CD4-positive, alpha-beta T cell (primary cell): ENCODE measurements around the gene EPB41L4B. TPM values are rescaled to one million over a fixed set of nuclear protein-coding genes. Genes with fewer than 3 reads are reported as not detected.
"Not testable (repeated sequence)": the region's sequence is repeated elsewhere in the genome, so short reads cannot be mapped to it uniquely, and the experiment has no call there.

Source experiments
- ATAC-seq: fragments of 200-7000 bp; cut with Tn5 transposase; one replicate; pipeline ENCODE4 v1.10.0; 2022; ENCODE audit warnings: mild to moderate bottlenecking; ENCODE audit not compliant: poor library complexity
- CTCF ChIA-PET: fragments of 350-600 bp; sonication (Branson Sonifier 250); formaldehyde crosslinking; loops from one replicate; lab custom pipeline; 2021; ENCODE audit warnings: antibody characterized with exemption, inconsistent platforms; lab: Charles Lee
- POLR2A ChIA-PET: fragments of 350-600 bp; sonication (Branson Sonifier 250); formaldehyde crosslinking; loops from one replicate; lab custom pipeline; 2021; ENCODE audit warnings: antibody characterized with exemption, inconsistent platforms; lab: Charles Lee
- DNase-seq, 14 experiments: peaks; one replicate each; pipeline ENCODE4 v3.0.0-alpha.2; 2013 to 2020; ENCODE audit warnings: mixed read lengths in 2 of 14
- H3K27ac ChIP-seq, 2 donors: one replicate each; pipeline versions ENCODE4 v1.5.1 to v1.7.0; 2013; ENCODE audit warnings: low read length in 2 of 2, low read depth in 1 of 2, mild to moderate bottlenecking in 1 of 2
- H3K27me3 ChIP-seq, 2 experiments: 1 replicate in 1 of 2; 2 replicates in 1 of 2; pipeline versions ENCODE4 v1.6.1 to v1.7.0; 2013; ENCODE audit warnings: low read length in 2 of 2, control low read depth in 1 of 2, mild to moderate bottlenecking in 1 of 2, moderate library complexity in 1 of 2; ENCODE audit not compliant: insufficient read depth in 2 of 2, control insufficient read depth in 1 of 2
- H3K36me3 ChIP-seq: one replicate; pipeline ENCODE4 v1.6.1; 2013; ENCODE audit warnings: low read length, control low read depth; ENCODE audit not compliant: insufficient read depth
- H3K4me1 ChIP-seq: one replicate; pipeline ENCODE4 v1.6.1; 2013; ENCODE audit warnings: low read length, control low read depth; ENCODE audit not compliant: insufficient read depth
- H3K4me3 ChIP-seq: one replicate; pipeline ENCODE4 v1.5.1; 2013; ENCODE audit warnings: mild to moderate bottlenecking, low read length, moderate library complexity
- H3K9me3 ChIP-seq, 2 experiments: 1 replicate in 1 of 2; 2 replicates in 1 of 2; pipeline versions ENCODE4 v1.6.1 to v1.7.0; 2013; ENCODE audit warnings: low read length in 2 of 2, mild to moderate bottlenecking in 2 of 2, control low read depth in 1 of 2, moderate library complexity in 1 of 2; ENCODE audit not compliant: control insufficient read depth in 1 of 2, insufficient read depth in 1 of 2
- H3K27ac Mint-ChIP-seq: one replicate; pipeline ENCODE4 v1.8.0; 2020; ENCODE audit warnings: mixed read lengths
- H3K27me3 Mint-ChIP-seq: one replicate; pipeline ENCODE4 v1.8.0; 2021; ENCODE audit warnings: mixed read lengths
- H3K36me3 Mint-ChIP-seq: one replicate; pipeline ENCODE4 v1.8.0; 2021; ENCODE audit warnings: low read depth, mixed read lengths
- H3K4me1 Mint-ChIP-seq: one replicate; pipeline ENCODE4 v1.8.0; 2021; ENCODE audit warnings: low read depth, mixed read lengths
- H3K4me3 Mint-ChIP-seq: one replicate; pipeline ENCODE4 v1.8.0; 2020; ENCODE audit warnings: mild to moderate bottlenecking, mixed read lengths
- H3K9me3 Mint-ChIP-seq: one replicate; pipeline ENCODE4 v1.8.0; 2020; ENCODE audit warnings: mixed read lengths
- intact Hi-C, 2 experiments: fragments of 100-400 bp; cut with DNase I in 1 of 2; cut with micrococcal nuclease in 1 of 2; formaldehyde crosslinking; loops; one replicate each; pipeline versions ENCODE4 v1.15.1 to v1.9.0; 2023 to 2025; cut with DNase I, micrococcal nuclease
- total RNA-seq, 174 experiments: library from RNA in 2 of 174; stranded (reverse) in 2 of 174; gene quantifications; one replicate each; pipeline ENCODE4 v1.2.3 and lab custom pipeline; 2021 to 2026
- TF ChIP-seq, protein P1 (sequence below): fragments of 200-600 bp; IDR thresholded peaks from one replicate; pipeline ENCODE4 v1.8.0; 2022; ENCODE audit warnings: antibody characterized with exemption, mild to moderate bottlenecking

EPB41L4B gene
- total RNA-seq, 2 experiments from 2014 or later, result not detected

DNA sequence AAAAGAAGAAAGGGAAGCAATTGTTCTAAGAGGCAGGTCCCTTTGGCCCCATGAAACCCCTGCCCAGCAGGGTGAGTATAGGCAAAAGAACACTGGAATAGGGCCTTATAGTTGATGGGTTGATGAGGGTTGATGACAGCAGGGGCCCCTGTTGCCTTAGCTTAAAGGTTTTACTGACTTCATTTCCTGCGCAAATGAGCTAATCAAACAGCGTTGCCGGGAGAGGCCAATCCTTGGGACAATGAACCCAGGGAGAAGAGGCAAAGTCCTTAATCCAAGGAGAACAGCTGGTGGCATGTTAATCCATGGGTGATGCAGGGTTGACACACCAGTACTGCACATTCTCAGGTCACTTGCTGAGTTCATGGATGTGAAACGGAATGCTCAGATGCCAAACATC is 22.0 kb upstream of the EPB41L4B start:
- no peak for ATAC-seq
- H3K4me3 ChIP-seq, result no peak overlapping the region
- TF ChIP-seq, protein P1, sequence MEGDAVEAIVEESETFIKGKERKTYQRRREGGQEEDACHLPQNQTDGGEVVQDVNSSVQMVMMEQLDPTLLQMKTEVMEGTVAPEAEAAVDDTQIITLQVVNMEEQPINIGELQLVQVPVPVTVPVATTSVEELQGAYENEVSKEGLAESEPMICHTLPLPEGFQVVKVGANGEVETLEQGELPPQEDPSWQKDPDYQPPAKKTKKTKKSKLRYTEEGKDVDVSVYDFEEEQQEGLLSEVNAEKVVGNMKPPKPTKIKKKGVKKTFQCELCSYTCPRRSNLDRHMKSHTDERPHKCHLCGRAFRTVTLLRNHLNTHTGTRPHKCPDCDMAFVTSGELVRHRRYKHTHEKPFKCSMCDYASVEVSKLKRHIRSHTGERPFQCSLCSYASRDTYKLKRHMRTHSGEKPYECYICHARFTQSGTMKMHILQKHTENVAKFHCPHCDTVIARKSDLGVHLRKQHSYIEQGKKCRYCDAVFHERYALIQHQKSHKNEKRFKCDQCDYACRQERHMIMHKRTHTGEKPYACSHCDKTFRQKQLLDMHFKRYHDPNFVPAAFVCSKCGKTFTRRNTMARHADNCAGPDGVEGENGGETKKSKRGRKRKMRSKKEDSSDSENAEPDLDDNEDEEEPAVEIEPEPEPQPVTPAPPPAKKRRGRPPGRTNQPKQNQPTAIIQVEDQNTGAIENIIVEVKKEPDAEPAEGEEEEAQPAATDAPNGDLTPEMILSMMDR, result no peak
- no peaks in the 10 kb centered on the region for H3K9me3 Mint-ChIP-seq
- ChIA-PET CTCF (no interaction called here), POLR2A (no interaction called here)
- H3K4me1 Mint-ChIP-seq, result no peaks in the 10 kb centered on the region
- H3K36me3 ChIP-seq, result no peaks in the 10 kb centered on the region
- H3K27me3 ChIP-seq, result peaks cover 0 to 7% of the 10 kb centered on the region in 2 experiments
- no peaks in the 10 kb centered on the region for H3K4me1 ChIP-seq
- H3K27me3 Mint-ChIP-seq, result peaks cover 12% of the 10 kb centered on the region
- no peak for DNase-seq
- no peaks in the 10 kb centered on the region for H3K9me3 ChIP-seq
- H3K4me3 Mint-ChIP-seq, result no peak overlapping the region
- H3K27ac ChIP-seq, result no peak overlapping the region
- no peak overlapping the region for H3K27ac Mint-ChIP-seq
- H3K36me3 Mint-ChIP-seq, result no peaks in the 10 kb centered on the region
- intact Hi-C loops, result no loop called here

DNA sequence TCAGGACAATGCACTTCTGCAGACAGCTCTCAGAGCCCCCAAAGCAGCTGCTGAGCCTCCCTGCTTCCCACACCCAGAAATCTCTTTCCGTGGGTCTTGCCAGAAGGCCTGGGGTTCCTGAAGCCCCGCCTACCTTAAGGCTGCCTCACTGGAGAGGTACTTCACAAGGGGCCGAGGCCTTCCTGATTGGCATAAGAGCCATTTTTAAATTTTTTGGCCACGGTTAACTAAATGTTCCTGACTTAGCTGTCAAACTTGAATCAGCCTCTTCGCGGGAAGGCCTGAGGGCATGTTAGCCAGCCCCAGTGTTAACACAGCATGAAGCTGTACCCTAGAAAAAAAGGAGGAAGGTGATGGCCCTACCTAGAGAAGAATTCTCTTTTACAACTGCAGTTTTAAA is 20.7 kb upstream of the EPB41L4B start:
- Histone ChIP-seq H3K27me3 (peaks cover 0 to 7% of the 10 kb centered on the region in 2 experiments), H3K9me3 (no peaks in the 10 kb centered on the region), H3K36me3 (no peaks in the 10 kb centered on the region), H3K27ac (no peak overlapping the region), H3K4me3 (no peak overlapping the region), H3K4me1 (no peaks in the 10 kb centered on the region)
- POLR2A ChIA-PET, result no interaction called here
- H3K4me1 Mint-ChIP-seq, result no peaks in the 10 kb centered on the region
- DNase-seq (no peak), ATAC-seq (no peak)
- H3K36me3 Mint-ChIP-seq, result no peaks in the 10 kb centered on the region
- TF ChIP-seq, protein P1, result no peak
- H3K27me3 Mint-ChIP-seq, result peaks cover 9% of the 10 kb centered on the region
- no peak overlapping the region for H3K4me3 Mint-ChIP-seq
- no peak overlapping the region for H3K27ac Mint-ChIP-seq
- H3K9me3 Mint-ChIP-seq, result no peaks in the 10 kb centered on the region
- intact Hi-C loops, result no loop called here
- CTCF ChIA-PET, result no interaction called here

DNA sequence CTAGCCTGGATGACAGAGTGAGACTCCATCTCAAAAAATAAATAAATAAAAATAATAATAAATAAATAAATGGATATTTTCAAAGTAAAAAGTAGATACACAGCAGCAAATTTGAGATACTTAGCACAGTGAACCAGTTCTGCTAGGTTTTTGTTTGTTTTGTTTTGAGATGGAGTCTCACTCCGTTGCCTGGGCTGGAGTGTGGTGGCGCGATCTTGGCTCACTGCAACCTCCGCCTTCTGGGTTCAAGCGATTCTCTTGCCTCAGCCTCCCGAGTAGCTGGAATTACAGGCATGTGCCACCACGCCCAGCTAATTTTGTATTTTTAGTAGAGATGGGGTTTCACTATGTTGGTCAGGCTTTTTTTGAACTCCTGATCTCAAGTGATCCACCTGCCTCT is 20.1 kb upstream of the EPB41L4B start:
- CTCF ChIA-PET, ATAC-seq, intact Hi-C loops, H3K4me3 Mint-ChIP-seq, H3K36me3 Mint-ChIP-seq, H3K4me1 ChIP-seq, H3K27me3 Mint-ChIP-seq, H3K36me3 ChIP-seq, H3K9me3 ChIP-seq, DNase-seq, H3K27me3 ChIP-seq, H3K4me1 Mint-ChIP-seq, H3K27ac Mint-ChIP-seq, H3K9me3 Mint-ChIP-seq, H3K4me3 ChIP-seq, H3K27ac ChIP-seq: not testable (repeated sequence)
- POLR2A ChIA-PET, result interaction anchor here (0.6 kb wide), 1 partner anchor 34 kb away, joined by 4 read pairs; no protein-coding TSS in a partner anchor

DNA sequence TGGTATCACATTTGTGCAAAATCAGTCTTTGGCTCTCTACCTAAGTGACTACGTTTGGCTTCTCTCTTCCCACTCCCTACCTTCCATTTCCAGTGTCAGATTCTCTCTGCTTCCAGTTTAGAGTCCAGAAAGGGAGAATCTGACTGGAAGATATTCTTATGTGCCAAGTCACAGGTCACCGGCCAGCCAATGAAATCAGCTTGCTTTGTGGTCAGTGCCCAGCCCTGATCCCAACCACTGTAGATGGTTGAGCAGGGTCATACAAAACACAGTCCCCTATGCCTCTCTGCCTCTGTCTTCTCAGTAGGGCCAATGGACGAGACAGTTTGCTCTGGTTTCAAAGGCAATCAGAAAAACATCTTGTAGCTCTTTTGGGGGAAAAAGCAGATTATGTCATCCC is 15.6 kb upstream of the EPB41L4B start:
- DNase-seq (no peak), ATAC-seq (no peak)
- Mint-ChIP-seq H3K36me3 (no peaks in the 10 kb centered on the region), H3K4me3 (no peak overlapping the region), H3K4me1 (no peaks in the 10 kb centered on the region), H3K27ac (no peak overlapping the region), H3K9me3 (no peaks in the 10 kb centered on the region), H3K27me3 (peaks cover 14% of the 10 kb centered on the region)
- no peaks in the 10 kb centered on the region for H3K36me3 ChIP-seq
- H3K9me3 ChIP-seq, result no peaks in the 10 kb centered on the region
- H3K27me3 ChIP-seq, result no peaks in the 10 kb centered on the region
- H3K4me3 ChIP-seq, result no peak overlapping the region
- H3K4me1 ChIP-seq, result no peaks in the 10 kb centered on the region
- intact Hi-C loops, result no loop called here
- ChIA-PET CTCF (no interaction called here), POLR2A (no interaction called here)
- TF ChIP-seq, protein P1, result no peak
- H3K27ac ChIP-seq, result no peak overlapping the region
